Rectal smooth muscle tissue (tissue), 1 donor: ENCODE results near the gene TYK2.
A peak's percentile ranks its signal among the peaks of the same experiment; 100 is the strongest.

Experiments used
- H3K27ac ChIP-seq: one replicate; pipeline ENCODE4 v1.7.0; 2013; ENCODE audit warnings: low read depth, low read length, inconsistent platforms
- H3K27me3 ChIP-seq: one replicate; pipeline ENCODE4 v1.7.0; 2013; ENCODE audit warnings: low read length; ENCODE audit not compliant: control insufficient read depth, insufficient read depth
- H3K36me3 ChIP-seq: one replicate; pipeline ENCODE4 v1.7.0; 2013; ENCODE audit warnings: low read length; ENCODE audit not compliant: control insufficient read depth, insufficient read depth
- H3K4me1 ChIP-seq: one replicate; pipeline ENCODE4 v1.7.0; 2013; ENCODE audit warnings: low read length; ENCODE audit not compliant: control insufficient read depth, insufficient read depth
- H3K4me3 ChIP-seq: one replicate; pipeline ENCODE4 v1.7.0; 2013; ENCODE audit warnings: low read length
- H3K9ac ChIP-seq: one replicate; pipeline ENCODE4 v1.7.0; 2013; ENCODE audit warnings: low read length

Gene TYK2

GRCh38 chr19:10334588-10335351 lies 45.6 kb downstream of the TYK2 start:
- peak overlapping the region; percentile 81 for H3K4me3 ChIP-seq
- H3K4me1 ChIP-seq = peaks cover 13% of the 10 kb centered on the region
- peak overlapping the region; percentile 66 for H3K27ac ChIP-seq
- no peaks in the 10 kb centered on the region for H3K36me3 ChIP-seq
- H3K27me3 ChIP-seq = no peaks in the 10 kb centered on the region
- peak overlapping the region; percentile 56 for H3K9ac ChIP-seq

DNA sequence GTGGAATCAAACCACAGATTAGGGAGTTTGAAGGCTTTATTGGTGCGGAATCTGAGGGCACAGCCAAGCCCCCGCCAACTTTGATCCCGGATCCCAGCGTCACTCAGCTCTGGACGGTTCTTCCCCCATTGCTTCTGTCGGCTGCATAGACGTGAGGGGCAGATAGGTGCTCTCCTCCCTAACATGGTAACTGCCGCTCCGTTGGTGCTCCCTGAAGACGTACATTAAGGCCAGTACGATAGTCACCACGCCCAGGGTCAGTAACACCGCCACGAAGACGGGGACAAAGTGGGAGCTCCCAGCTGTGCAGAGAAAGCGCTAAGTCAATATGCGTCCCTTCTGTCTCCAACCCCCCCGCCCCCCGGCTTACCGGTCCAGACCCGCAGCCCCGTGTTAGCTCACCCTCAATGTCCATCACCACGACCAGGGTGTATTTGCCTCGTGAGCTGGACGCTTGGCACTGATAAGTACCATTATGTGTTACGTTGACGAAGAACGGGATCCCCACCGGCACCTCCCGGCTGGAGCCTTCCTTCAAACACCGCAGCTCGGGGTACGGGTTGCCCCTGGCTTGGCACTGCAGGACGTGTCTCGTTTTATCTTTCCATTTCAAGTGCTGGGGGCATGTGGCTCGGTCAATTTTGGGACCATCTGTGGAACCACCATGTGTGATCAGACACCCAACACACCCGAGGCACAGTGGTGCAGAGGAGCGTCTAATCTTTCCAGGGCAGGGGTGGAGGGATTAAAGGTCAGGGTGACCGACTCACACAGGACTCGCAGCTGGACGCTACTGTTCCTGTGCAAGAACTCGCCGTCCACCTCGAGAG lies 46.4 kb downstream of the TYK2 start:
- H3K27ac ChIP-seq = peak overlapping the region; percentile 66
- no peaks in the 10 kb centered on the region for H3K27me3 ChIP-seq
- peak overlapping the region; percentile 81 for H3K4me3 ChIP-seq
- H3K36me3 ChIP-seq = peaks cover under 1% of the 10 kb centered on the region
- H3K9ac ChIP-seq = peak overlapping the region; percentile 56
- peaks cover 13% of the 10 kb centered on the region for H3K4me1 ChIP-seq

DNA sequence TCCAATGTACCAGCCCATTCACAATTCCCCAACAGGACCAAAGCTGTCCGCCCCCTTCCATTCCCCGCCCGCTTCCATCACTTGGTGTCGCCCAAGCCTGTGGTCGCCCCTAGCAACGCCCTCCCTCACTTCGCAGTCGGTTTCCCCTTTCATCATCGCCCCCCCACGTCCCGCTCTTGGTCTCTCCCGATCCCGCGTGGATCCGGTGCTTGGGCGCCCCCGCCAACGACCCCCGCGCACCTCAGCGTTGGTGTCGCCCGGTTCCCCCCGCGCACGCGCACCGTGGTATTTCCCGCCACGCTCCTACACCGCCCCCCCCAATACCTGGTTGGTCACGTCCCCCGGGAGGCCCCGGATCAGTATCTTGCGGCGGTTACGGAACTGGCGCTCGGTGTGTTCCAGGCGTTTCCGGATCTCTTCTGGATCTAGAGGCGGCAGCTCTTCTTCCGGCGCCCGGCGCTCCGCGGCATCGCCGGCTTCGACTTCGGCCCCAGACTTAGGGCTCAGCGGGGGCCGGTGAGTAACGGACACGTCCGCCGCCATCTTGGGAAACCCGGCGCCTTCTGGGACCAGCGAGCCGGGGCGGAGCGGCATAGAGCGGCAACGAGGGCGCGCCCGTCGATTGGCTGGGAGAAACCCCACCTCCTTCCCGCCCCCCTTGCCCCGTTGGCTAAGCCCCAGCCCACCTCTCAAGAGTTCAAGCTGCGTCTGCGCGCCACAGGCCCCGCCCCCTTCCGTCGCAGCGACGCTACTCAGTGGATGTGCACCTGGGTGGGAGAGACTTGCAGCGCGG lies 47.2 kb downstream of the TYK2 start, which contains the start of gene RAVER1:
TSS of gene RAVER1 (minus strand) at position 565 of the 793 bp plus-strand sequence. CDS start at position 543, 22 bp downstream.
- peak within 1 kb of the TSS; percentile 88 for H3K4me3 ChIP-seq
- H3K4me1 ChIP-seq = peaks cover 13% of the 10 kb centered on the region
- no peaks in the 10 kb centered on the region for H3K27me3 ChIP-seq

GRCh38 chr19:10332158-10332964 lies 48.0 kb downstream of the TYK2 start:
- Histone ChIP-seq H3K27me3 (no peaks in the 10 kb centered on the region), H3K9ac (peak overlapping the region; percentile 67), H3K27ac (peak overlapping the region; percentile 89), H3K4me1 (peaks cover 13% of the 10 kb centered on the region), H3K4me3 (peak overlapping the region; percentile 88), H3K36me3 (peaks cover 16% of the 10 kb centered on the region)

More for the DNA sequence above, 47.2 kb downstream of the TYK2 start, which contains the start of gene RAVER1:
- H3K36me3 ChIP-seq = peaks cover 8% of the 10 kb centered on the region
- H3K9ac ChIP-seq = peak within 1 kb of the TSS; percentile 67
- H3K27ac ChIP-seq = peak within 1 kb of the TSS; percentile 89

- H3K27ac ChIP-seq = no peak overlapping the region
- H3K27me3 ChIP-seq = no peaks in the 10 kb centered on the region
- no peak overlapping the region for H3K4me3 ChIP-seq
- peaks cover 12% of the 10 kb centered on the region for H3K4me1 ChIP-seq
- H3K9ac ChIP-seq = no peak overlapping the region
- H3K36me3 ChIP-seq = peaks cover 19% of the 10 kb centered on the region
These were observed 50.8 kb downstream of the TYK2 start for GRCh38 chr19:10329555-10329954.

GRCh38 chr19:10328558-10329429 lies 51.6 kb downstream of the TYK2 start:
- Histone ChIP-seq H3K27me3 (no peaks in the 10 kb centered on the region), H3K27ac (no peak overlapping the region), H3K36me3 (peaks cover 19% of the 10 kb centered on the region), H3K9ac (no peak overlapping the region), H3K4me1 (peaks cover 7% of the 10 kb centered on the region), H3K4me3 (no peak overlapping the region)

DNA sequence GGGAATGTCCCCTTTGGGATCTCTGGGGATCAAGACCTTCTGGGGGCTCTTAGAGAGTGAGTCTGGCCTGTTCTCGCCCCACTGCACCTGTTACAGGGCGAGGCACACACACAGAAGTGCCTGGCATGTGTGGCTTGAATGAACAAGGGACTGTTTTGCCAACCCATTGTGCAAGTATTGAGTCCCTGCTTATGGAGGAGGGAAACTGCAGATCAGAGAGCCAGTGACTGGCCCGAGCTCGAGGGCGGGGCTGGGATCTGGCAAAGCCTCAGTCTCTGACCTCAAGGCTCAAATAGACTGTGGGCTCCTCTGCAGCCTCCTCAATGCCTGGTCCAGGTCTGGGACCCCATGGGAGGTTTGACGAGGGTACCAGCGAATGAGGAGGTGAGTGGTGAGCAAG lies 52.6 kb downstream of the TYK2 start:
- no peak overlapping the region for H3K27ac ChIP-seq
- peaks cover 6% of the 10 kb centered on the region for H3K4me1 ChIP-seq
- H3K9ac ChIP-seq = no peak overlapping the region
- no peaks in the 10 kb centered on the region for H3K27me3 ChIP-seq
- H3K36me3 ChIP-seq = peaks cover 25% of the 10 kb centered on the region
- H3K4me3 ChIP-seq = no peak overlapping the region

DNA sequence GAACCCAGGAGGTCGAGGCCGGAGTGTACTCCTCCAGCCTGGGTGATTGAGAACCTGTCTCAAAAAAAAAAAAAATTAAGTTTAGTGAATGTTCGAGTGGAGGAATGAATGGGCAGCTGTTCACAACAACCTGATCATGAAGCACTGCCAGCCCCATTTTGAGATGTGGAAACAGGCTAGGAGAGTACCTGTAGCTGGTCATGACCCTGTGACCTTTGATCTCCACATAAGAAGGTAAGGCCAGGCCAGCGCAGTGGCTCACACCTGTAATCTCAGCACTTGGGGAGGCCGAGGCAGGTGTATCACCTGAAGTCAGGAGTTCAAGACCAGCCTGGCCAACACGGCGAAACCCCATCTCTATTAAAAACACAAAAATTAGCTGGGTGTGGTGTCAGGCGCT lies 54.6 kb downstream of the TYK2 start:
- H3K4me1 ChIP-seq = no peaks in the 10 kb centered on the region
- no peak overlapping the region for H3K9ac ChIP-seq
- no peaks in the 10 kb centered on the region for H3K27me3 ChIP-seq
- no peak overlapping the region for H3K27ac ChIP-seq
- peaks cover 37% of the 10 kb centered on the region for H3K36me3 ChIP-seq
- H3K4me3 ChIP-seq = no peak overlapping the region

DNA sequence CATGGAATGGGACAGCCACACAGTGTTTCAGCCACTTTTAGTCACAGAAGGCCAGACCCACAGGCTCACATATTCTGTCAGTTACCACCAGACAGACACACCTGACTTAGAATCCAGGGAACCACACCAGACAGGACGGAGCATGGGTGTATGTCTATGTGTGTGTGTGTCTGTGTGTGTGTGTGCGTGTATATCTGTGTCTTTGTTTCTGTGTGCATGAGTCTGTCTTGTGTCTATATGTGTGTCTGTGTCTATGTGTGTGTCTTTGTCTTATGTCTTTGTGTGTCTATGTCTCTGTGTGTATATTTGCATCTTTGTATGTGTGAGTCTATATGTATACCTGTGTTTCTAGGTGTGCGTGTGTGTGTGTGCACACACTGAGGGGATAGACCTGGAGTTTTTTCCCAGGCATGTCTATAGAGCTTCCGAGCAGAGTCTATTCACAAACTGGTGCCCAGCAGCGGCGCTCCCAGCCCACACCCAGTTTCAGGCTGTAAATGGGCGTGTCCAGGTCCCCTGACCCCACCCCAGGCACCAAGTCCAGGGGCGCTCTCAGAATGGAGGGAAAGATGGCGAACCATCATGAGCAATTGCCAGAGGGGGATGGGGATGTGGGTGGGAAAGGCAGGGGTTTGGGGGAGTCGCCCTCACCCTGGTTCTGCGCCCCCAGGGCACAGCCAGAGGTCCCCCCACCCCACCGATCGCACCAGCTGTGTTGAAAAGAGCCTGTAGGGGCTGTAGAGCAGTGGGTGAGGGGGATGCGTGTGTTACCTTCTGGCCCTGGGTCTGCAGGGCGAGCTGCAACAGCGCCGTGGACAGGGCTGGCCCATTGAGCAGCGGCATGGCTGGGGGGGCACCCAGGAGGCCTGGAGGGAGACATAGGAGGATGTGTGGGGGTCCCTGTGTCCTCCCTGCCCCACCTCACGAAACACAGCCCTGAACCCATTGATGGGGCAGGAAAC lies 58.2 kb downstream of the TYK2 start:
- H3K36me3 ChIP-seq = peaks cover 36% of the 10 kb centered on the region
- no peaks in the 10 kb centered on the region for H3K27me3 ChIP-seq
- H3K9ac ChIP-seq = no peak overlapping the region
- no peaks in the 10 kb centered on the region for H3K4me1 ChIP-seq
- no peak overlapping the region for H3K27ac ChIP-seq
- H3K4me3 ChIP-seq = no peak overlapping the region

DNA sequence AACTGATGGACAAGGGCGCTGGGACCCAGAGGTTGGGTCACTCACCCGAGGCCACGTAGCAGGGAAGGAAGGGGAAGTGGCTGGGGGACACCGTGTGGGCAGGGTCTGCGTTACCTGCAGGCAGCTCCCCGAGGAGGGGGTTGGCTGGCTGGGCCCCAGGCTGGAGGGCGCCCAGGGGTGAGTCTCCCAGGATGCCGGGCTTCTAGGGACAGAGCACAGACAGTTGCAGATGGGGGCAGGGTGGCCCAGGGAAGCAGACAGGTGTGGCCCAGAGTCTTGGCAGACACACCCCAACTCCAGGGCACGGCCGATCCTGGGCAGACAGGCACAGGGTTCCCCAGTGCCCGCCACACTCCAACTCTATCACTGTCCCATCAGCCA lies 59.0 kb downstream of the TYK2 start:
- Histone ChIP-seq H3K27me3 (no peaks in the 10 kb centered on the region), H3K4me1 (no peaks in the 10 kb centered on the region), H3K27ac (no peak overlapping the region), H3K4me3 (no peak overlapping the region), H3K9ac (no peak overlapping the region), H3K36me3 (peaks cover 36% of the 10 kb centered on the region)
